PFSK-1 (cell line): ENCODE data around the gene FOXF2.

Experiments
- POLR2AphosphoS5 ChIP-seq: IDR thresholded peaks from 2 replicates; pipeline ENCODE4 v1.6.1; 2012; ENCODE audit warnings: low read depth, mild to moderate bottlenecking, control low read depth, low read length, moderate library complexity
- TF ChIP-seq, protein P1 (sequence below), 2 experiments: IDR thresholded peaks; 2 replicates each; pipeline versions ENCODE4 v1.6.1 to v1.8.0; 2011 to 2012; ENCODE audit warnings: low read depth in 2 of 2, low read length in 2 of 2, control low read depth in 1 of 2, inconsistent platforms in 1 of 2, mild to moderate bottlenecking in 1 of 2, moderate library complexity in 1 of 2; ENCODE audit not compliant: insufficient read depth in 1 of 2

DNA sequence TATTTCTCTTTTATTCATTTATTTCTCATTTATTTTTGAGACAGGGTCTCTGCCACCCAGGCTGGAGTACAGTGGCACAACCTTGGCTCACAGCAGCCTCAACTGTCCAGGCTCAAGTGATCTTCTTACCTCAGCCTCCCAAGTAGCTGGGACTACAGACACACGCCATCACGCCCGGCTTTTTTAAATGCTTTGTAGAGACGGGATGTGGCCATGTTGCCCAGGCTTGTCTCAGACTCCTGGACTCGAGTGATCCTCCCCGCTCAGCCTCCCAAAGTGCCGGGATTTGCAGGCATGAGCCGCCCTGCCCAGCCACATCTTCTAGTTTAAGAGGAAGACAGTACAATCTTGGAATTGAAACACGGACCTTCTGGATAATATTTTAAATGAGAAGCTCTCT lies 21.6 kb upstream of the FOXF2 start:
- TF ChIP-seq, protein P1, sequence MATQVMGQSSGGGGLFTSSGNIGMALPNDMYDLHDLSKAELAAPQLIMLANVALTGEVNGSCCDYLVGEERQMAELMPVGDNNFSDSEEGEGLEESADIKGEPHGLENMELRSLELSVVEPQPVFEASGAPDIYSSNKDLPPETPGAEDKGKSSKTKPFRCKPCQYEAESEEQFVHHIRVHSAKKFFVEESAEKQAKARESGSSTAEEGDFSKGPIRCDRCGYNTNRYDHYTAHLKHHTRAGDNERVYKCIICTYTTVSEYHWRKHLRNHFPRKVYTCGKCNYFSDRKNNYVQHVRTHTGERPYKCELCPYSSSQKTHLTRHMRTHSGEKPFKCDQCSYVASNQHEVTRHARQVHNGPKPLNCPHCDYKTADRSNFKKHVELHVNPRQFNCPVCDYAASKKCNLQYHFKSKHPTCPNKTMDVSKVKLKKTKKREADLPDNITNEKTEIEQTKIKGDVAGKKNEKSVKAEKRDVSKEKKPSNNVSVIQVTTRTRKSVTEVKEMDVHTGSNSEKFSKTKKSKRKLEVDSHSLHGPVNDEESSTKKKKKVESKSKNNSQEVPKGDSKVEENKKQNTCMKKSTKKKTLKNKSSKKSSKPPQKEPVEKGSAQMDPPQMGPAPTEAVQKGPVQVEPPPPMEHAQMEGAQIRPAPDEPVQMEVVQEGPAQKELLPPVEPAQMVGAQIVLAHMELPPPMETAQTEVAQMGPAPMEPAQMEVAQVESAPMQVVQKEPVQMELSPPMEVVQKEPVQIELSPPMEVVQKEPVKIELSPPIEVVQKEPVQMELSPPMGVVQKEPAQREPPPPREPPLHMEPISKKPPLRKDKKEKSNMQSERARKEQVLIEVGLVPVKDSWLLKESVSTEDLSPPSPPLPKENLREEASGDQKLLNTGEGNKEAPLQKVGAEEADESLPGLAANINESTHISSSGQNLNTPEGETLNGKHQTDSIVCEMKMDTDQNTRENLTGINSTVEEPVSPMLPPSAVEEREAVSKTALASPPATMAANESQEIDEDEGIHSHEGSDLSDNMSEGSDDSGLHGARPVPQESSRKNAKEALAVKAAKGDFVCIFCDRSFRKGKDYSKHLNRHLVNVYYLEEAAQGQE (IDR thresholded peaks at IDR 0.05; ENCODE audit: insufficient read depth in 1 of 2, low read depth in 2 of 2, low read length in 2 of 2): no peak
- TF ChIP-seq POLR2AphosphoS5: no peak
